ENCODE results near the gene CNKSR1. TPM values are rescaled to one million over a fixed set of nuclear protein-coding genes. Genes with fewer than 3 reads are reported as not detected.

CNKSR1 gene
- total RNA-seq, 1 experiment from 2014 or later: 35.5 TPM

DNA sequence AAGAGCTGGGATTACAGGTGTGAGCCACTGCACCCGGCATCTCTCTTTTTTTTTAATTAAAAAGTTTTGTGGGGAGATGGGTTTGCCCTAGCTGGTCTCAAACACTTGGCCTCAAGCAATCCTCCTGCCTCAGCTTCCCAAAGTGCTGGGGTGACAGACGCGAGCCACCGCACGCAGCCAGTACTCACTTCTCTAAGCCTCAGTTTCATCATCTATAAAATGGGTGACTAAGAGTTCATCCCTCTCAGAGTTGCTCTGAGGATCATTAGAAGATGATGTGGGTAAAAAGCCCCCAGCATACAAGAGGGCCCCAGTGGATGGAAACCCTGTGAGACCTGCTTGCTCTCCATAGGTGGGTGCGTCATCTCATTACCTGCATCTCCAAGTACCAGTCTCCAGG is 10.6 kb downstream of the CNKSR1 start:
- POLR2A ChIA-PET: interaction anchor here (0.7 kb wide), 1 partner anchor 185 kb away, joined by 3 read pairs; no protein-coding TSS in a partner anchor

DNA sequence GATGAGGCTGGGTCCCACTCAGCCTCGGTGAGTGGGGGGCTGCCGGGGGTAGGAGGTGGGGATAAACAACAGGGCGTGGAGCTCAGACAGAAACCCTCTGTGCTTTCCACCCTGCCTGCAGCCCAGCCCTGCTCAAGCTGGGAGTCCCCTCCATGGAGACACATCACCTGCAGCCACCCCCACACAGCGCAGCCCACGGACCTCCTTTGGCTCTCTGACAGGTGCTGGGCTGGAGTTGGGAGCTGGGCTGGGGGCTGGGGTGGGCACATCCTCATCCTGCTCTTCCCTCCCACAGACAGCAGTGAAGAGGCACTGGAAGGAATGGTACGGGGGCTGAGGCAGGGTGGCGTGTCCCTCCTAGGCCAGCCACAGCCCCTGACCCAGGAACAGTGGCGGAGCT is 11.2 kb downstream of the CNKSR1 start:
- Mint-ChIP-seq H3K27me3 (ENCODE audit: insufficient read depth, unreplicated experiment) (no peaks in the 10 kb centered on the region), H3K36me3 (ENCODE audit: insufficient read depth, unreplicated experiment) (peaks cover 62% of the 10 kb centered on the region), H3K4me3 (ENCODE audit: unreplicated experiment) (no peak overlapping the region), H3K4me1 (ENCODE audit: insufficient read depth, unreplicated experiment) (no peaks in the 10 kb centered on the region), H3K27ac (ENCODE audit: low read depth, unreplicated experiment) (no peak overlapping the region), H3K9me3 (ENCODE audit: unreplicated experiment) (no peaks in the 10 kb centered on the region)
- ChIA-PET CTCF (interaction anchor here (1.1 kb wide), 1 partner anchor 16 kb away, joined by 3 read pairs; no protein-coding TSS in a partner anchor), POLR2A (no interaction called here)
- TF ChIP-seq, protein P1, sequence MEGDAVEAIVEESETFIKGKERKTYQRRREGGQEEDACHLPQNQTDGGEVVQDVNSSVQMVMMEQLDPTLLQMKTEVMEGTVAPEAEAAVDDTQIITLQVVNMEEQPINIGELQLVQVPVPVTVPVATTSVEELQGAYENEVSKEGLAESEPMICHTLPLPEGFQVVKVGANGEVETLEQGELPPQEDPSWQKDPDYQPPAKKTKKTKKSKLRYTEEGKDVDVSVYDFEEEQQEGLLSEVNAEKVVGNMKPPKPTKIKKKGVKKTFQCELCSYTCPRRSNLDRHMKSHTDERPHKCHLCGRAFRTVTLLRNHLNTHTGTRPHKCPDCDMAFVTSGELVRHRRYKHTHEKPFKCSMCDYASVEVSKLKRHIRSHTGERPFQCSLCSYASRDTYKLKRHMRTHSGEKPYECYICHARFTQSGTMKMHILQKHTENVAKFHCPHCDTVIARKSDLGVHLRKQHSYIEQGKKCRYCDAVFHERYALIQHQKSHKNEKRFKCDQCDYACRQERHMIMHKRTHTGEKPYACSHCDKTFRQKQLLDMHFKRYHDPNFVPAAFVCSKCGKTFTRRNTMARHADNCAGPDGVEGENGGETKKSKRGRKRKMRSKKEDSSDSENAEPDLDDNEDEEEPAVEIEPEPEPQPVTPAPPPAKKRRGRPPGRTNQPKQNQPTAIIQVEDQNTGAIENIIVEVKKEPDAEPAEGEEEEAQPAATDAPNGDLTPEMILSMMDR (IDR thresholded peaks at IDR 0.05; ENCODE audit: unreplicated experiment): no peak
- intact Hi-C loops (cut with micrococcal nuclease): no loop called here
- DNase-seq (ENCODE audit: unreplicated experiment): no peak
- no TSS peak for BruUV-seq (replicated peaks)

More for the DNA sequence above, 10.6 kb downstream of the CNKSR1 start:
- Mint-ChIP-seq H3K9me3 (ENCODE audit: unreplicated experiment) (no peaks in the 10 kb centered on the region), H3K4me1 (ENCODE audit: insufficient read depth, unreplicated experiment) (no peaks in the 10 kb centered on the region), H3K4me3 (ENCODE audit: unreplicated experiment) (no peak overlapping the region), H3K27me3 (ENCODE audit: insufficient read depth, unreplicated experiment) (no peaks in the 10 kb centered on the region), H3K36me3 (ENCODE audit: insufficient read depth, unreplicated experiment) (peaks cover 68% of the 10 kb centered on the region), H3K27ac (ENCODE audit: low read depth, unreplicated experiment) (no peak overlapping the region)
- BruUV-seq (replicated peaks): no TSS peak
- DNase-seq (ENCODE audit: unreplicated experiment): no peak
- CTCF ChIA-PET: interaction anchor here (0.6 kb wide), 1 partner anchor 18 kb away, joined by 3 read pairs; no protein-coding TSS in a partner anchor
- intact Hi-C loops (cut with micrococcal nuclease): no loop called here
- TF ChIP-seq, protein P1 (IDR thresholded peaks at IDR 0.05; ENCODE audit: unreplicated experiment): no peak

- H3K4me3 Mint-ChIP-seq (ENCODE audit: unreplicated experiment): no peak overlapping the region
- TF ChIP-seq, protein P1 (IDR thresholded peaks at IDR 0.05; ENCODE audit: unreplicated experiment): no peak
- H3K36me3 Mint-ChIP-seq (ENCODE audit: insufficient read depth, unreplicated experiment): peaks cover 53% of the 10 kb centered on the region
- peak overlapping the region; percentile 63 for H3K27ac Mint-ChIP-seq (ENCODE audit: low read depth, unreplicated experiment)
- peaks cover 8% of the 10 kb centered on the region for H3K27me3 Mint-ChIP-seq (ENCODE audit: insufficient read depth, unreplicated experiment)
- intact Hi-C loops (cut with micrococcal nuclease): no loop called here
- BruUV-seq (replicated peaks): TSS peak; percentile 47
- ChIA-PET CTCF (interaction anchor here (0.5 to 1.1 kb wide), 2 partner anchors 15 to 202 kb away, joined by 3 read pairs; no protein-coding TSS in a partner anchor), POLR2A (no interaction called here)
- no peaks in the 10 kb centered on the region for H3K4me1 Mint-ChIP-seq (ENCODE audit: insufficient read depth, unreplicated experiment)
- no peaks in the 10 kb centered on the region for H3K9me3 Mint-ChIP-seq (ENCODE audit: unreplicated experiment)
- no peak for DNase-seq (ENCODE audit: unreplicated experiment)
These were observed 12.0 kb downstream of the CNKSR1 start for GRCh38 chr1:26189331-26189730.

DNA sequence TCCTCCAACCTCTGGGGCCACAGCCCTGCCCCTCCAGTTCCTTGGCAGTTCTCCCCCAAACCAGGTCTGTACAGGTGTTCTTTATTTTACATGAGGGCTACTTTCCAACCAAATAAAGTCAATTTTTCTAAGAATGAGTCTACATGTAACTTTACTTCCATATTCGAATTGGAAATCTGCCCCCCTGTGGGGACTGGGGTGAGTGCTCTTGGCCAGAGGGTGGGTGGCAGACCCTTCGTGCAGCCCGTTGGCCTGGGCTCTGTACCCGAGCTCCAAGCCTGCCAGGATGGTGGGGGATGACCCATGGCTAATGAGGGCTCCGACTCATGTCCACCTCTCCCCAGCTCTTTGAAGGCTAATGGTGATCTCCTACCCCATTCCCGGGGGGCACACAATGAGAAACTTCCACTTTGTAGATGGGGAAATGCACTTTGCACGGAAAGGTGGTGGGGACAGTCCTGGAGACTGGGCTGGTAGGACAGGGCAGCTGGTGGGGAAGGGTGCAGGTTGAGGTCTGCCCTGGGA is 12.5 kb downstream of the CNKSR1 start:
- H3K4me3 Mint-ChIP-seq (ENCODE audit: unreplicated experiment): no peak overlapping the region
- peaks cover 50% of the 10 kb centered on the region for H3K36me3 Mint-ChIP-seq (ENCODE audit: insufficient read depth, unreplicated experiment)
- H3K4me1 Mint-ChIP-seq (ENCODE audit: insufficient read depth, unreplicated experiment): no peaks in the 10 kb centered on the region
- intact Hi-C loops (cut with micrococcal nuclease): no loop called here
- TF ChIP-seq, protein P1 (IDR thresholded peaks at IDR 0.05; ENCODE audit: unreplicated experiment): no peak
- peak overlapping the region; percentile 63 for H3K27ac Mint-ChIP-seq (ENCODE audit: low read depth, unreplicated experiment)
- ChIA-PET CTCF (interaction anchor here (0.9 kb wide), 1 partner anchor 201 kb away, joined by 3 read pairs; no protein-coding TSS in a partner anchor), POLR2A (no interaction called here)
- no TSS peak for BruUV-seq (replicated peaks)
- peaks cover 8% of the 10 kb centered on the region for H3K27me3 Mint-ChIP-seq (ENCODE audit: insufficient read depth, unreplicated experiment)
- H3K9me3 Mint-ChIP-seq (ENCODE audit: unreplicated experiment): no peaks in the 10 kb centered on the region
- no peak for DNase-seq (ENCODE audit: unreplicated experiment)

Data from MCF 10A (cell line).